PC-3 (cell line): ENCODE measurements around the gene USP30. TPM values are rescaled to one million over a fixed set of nuclear protein-coding genes. Genes with fewer than 3 reads are reported as not detected.
A peak's percentile ranks its signal among the peaks of the same experiment; 100 is the strongest.

ENCODE experiments used
- ATAC-seq: fragments of 200-7000 bp; cut with Tn5 transposase; 2 replicates; pipeline ENCODE4 v1.9.1; 2020; ENCODE audit warnings: mild to moderate bottlenecking, moderate library complexity
- BruUV-seq: library from RNA; stranded (reverse); fragments of 400-500 nt; replicated peaks from 2 replicates; lab custom pipeline; 2021; lab: Mats Ljungman, UMichigan
- CTCF ChIA-PET: fragments of 300-600 bp; sonication (Branson Sonifier 250); formaldehyde crosslinking; loops from one replicate; lab custom pipeline; 2022; ENCODE audit warnings: antibody characterized with exemption; lab: Charles Lee
- POLR2A ChIA-PET: fragments of 300-600 bp; sonication (Branson Sonifier 250); formaldehyde crosslinking; loops from one replicate; lab custom pipeline; 2022; ENCODE audit warnings: antibody characterized with exemption; ENCODE audit not compliant: unreplicated experiment; lab: Charles Lee
- DNase-seq: peaks from one replicate; pipeline ENCODE4 v3.0.0-alpha.2; 2015
- H2AFZ ChIP-seq: fragments of 300-600 bp; sonication (generic); 2 replicates; pipeline ENCODE4 v1.6.0; 2016; ENCODE audit warnings: antibody characterized with exemption, low read length
- H3F3A ChIP-seq: fragments of 300-600 bp; sonication (generic); one replicate; pipeline ENCODE4 v1.6.0; 2017; ENCODE audit warnings: antibody characterized with exemption, low read length, control low read depth, mild to moderate bottlenecking; ENCODE audit not compliant: unreplicated experiment
- H3K27ac ChIP-seq: fragments of 300-600 bp; sonication (generic); 2 replicates; pipeline ENCODE4 v1.5.1; 2016; ENCODE audit warnings: mild to moderate bottlenecking, low read length
- H3K27me3 ChIP-seq: fragments of 300-600 bp; sonication (generic); 2 replicates; pipeline ENCODE4 v1.6.1; 2016; ENCODE audit warnings: low read length, mixed read lengths
- H3K36me3 ChIP-seq: fragments of 300-600 bp; sonication (generic); 2 replicates; pipeline ENCODE4 v1.6.1; 2016; ENCODE audit warnings: low read depth, mixed run types, low read length, mixed read lengths
- H3K4me1 ChIP-seq: fragments of 300-600 bp; sonication (generic); 2 replicates; pipeline ENCODE4 v1.5.1; 2016; ENCODE audit warnings: low read length; ENCODE audit not compliant: insufficient read depth
- H3K4me2 ChIP-seq: fragments of 300-600 bp; sonication (generic); 2 replicates; pipeline ENCODE4 v1.6.0; 2016; ENCODE audit warnings: low read length
- H3K4me3 ChIP-seq: fragments of 300-600 bp; sonication (generic); 2 replicates; pipeline ENCODE4 v1.5.1; 2016; ENCODE audit warnings: mild to moderate bottlenecking, low read length, mixed read lengths
- H3K79me2 ChIP-seq: fragments of 300-600 bp; sonication (generic); 2 replicates; pipeline ENCODE4 v1.6.1; 2017; ENCODE audit warnings: low read length, mixed read lengths
- H3K9ac ChIP-seq: fragments of 300-600 bp; sonication (generic); 2 replicates; pipeline ENCODE4 v1.6.0; 2016; ENCODE audit warnings: mild to moderate bottlenecking, low read length
- H3K9me2 ChIP-seq: fragments of 300-600 bp; sonication (generic); replicated peaks from 2 replicates; pipeline ENCODE4 v1.6.1; 2016; ENCODE audit warnings: mixed run types, low read length, mixed read lengths
- H3K9me3 ChIP-seq: fragments of 300-600 bp; sonication (generic); 2 replicates; pipeline ENCODE4 v1.6.1; 2016; ENCODE audit warnings: low read length, mixed read lengths
- H4K20me1 ChIP-seq: fragments of 300-600 bp; sonication (generic); 2 replicates; pipeline ENCODE4 v1.6.1; 2016; ENCODE audit warnings: low read length, mixed read lengths
- EZH2 ChIP-seq: fragments of 300-600 bp; sonication (generic); IDR thresholded peaks from one replicate; pipeline ENCODE4 v1.6.1; 2017; ENCODE audit warnings: antibody characterized with exemption, mild to moderate bottlenecking, low read length; ENCODE audit not compliant: unreplicated experiment
- EZH2phosphoT487 ChIP-seq: fragments of 300-600 bp; sonication (generic); IDR thresholded peaks from 2 replicates; pipeline ENCODE4 v1.6.1; 2018; ENCODE audit warnings: mild to moderate bottlenecking, antibody characterized with exemption, low read length, borderline replicate concordance
- intact Hi-C: fragments of 100-400 bp; cut with micrococcal nuclease; formaldehyde crosslinking; loops from 2 replicates; pipeline ENCODE4 v1.9.0; 2023
- total RNA-seq: library from RNA; depleted of rRNA; stranded (reverse); fragments of >200 nt; gene quantifications from 2 replicates; pipeline ENCODE4 v1.2.3, GENCODE V29; 2014
- TF ChIP-seq, protein P1 (sequence below): fragments of 300-600 bp; sonication (generic); conservative IDR thresholded peaks from 2 replicates; pipeline ENCODE4 v1.5.1; 2017; ENCODE audit warnings: antibody characterized with exemption, low read depth, mild to moderate bottlenecking, low read length

The USP30 gene
- total RNA-seq, 1 experiment from 2014 or later: 13.6 TPM

DNA sequence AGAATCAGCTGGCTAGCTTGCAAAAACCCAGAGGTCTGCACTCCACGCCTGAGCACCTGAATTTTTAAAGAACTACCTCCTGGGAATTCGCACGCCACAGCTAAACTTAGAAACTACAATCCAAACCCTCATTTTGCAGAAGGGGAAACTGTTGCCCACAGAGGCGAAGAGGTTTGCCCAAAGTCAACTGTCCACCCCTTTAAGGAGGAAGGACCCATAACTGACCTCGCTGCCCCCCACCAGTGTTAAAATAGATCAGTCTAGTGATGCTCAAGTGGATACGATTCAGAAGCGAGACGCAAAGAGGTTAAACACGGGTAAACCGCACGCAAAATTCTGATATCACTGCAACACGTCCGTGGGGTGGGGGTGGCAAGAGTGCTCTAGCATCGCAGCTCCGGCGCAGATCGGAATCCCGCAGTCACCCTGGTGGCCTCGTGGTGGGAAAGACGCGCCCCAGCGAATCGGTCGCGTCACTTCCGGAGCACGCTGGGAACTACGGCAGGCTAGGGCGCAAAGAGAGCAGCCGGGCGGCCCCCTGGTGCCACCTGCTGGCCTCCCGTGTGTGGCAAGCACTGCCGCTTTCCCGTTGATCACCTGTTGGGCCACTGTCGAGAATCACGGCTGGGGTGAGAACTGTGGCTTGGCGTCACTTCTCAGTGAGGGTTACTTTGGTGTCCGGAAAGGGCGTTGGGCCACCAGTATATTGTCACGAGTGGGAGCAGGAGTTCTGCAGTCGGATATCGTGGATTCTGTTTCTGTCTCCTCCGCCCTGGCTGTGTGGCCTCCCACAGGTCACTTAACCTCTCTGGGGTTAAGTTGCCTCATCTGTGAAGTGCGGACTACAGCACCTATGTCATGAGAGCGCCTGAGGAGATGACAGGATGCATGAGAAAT lies 40.9 kb downstream of the USP30 start, which contains the start of gene ALKBH2:
ALKBH2 (minus strand) TSS at position 451 of the 897 bp plus-strand sequence. CDS start 686 bp downstream, outside the sequence.
- Histone ChIP-seq H3K4me3 (peak within 1 kb of the TSS; percentile 62), H3K4me1 (peaks cover 39% of the 10 kb centered on the region), H3K9me3 (no peaks in the 10 kb centered on the region), H3F3A (no peaks in the 10 kb centered on the region), H3K4me2 (peak within 1 kb of the TSS; percentile 83), H4K20me1 (no peaks in the 10 kb centered on the region), H3K36me3 (peaks cover 6% of the 10 kb centered on the region), H3K9ac (peak within 1 kb of the TSS; percentile 68), H3K27ac (peak within 1 kb of the TSS; percentile 27), H2AFZ (peak within 1 kb of the TSS; percentile 88), H3K27me3 (no peaks in the 10 kb centered on the region), H3K9me2 (no peaks in the 10 kb centered on the region), H3K79me2 (peaks cover 33% of the 10 kb centered on the region)
- intact Hi-C loops: loop anchor here (1.0 to 10.0 kb wide), 8 partner anchors 40 to 530 kb away; partner anchors contain the start of genes CORO1C, ISCU and USP30
- POLR2A ChIA-PET: no interaction called here
- TF ChIP-seq, protein P1, sequence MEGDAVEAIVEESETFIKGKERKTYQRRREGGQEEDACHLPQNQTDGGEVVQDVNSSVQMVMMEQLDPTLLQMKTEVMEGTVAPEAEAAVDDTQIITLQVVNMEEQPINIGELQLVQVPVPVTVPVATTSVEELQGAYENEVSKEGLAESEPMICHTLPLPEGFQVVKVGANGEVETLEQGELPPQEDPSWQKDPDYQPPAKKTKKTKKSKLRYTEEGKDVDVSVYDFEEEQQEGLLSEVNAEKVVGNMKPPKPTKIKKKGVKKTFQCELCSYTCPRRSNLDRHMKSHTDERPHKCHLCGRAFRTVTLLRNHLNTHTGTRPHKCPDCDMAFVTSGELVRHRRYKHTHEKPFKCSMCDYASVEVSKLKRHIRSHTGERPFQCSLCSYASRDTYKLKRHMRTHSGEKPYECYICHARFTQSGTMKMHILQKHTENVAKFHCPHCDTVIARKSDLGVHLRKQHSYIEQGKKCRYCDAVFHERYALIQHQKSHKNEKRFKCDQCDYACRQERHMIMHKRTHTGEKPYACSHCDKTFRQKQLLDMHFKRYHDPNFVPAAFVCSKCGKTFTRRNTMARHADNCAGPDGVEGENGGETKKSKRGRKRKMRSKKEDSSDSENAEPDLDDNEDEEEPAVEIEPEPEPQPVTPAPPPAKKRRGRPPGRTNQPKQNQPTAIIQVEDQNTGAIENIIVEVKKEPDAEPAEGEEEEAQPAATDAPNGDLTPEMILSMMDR: peak; percentile 93
- no peak for TF ChIP-seq EZH2
- DNase-seq (peak; percentile 97), ATAC-seq (peak; percentile 55)
- TSS peak; percentile 88 for BruUV-seq
- CTCF ChIA-PET: interaction anchor here (0.7 kb wide), 1 partner anchor 41 kb away, joined by 3 read pairs; the partner anchor contains the start of gene USP30

DNA sequence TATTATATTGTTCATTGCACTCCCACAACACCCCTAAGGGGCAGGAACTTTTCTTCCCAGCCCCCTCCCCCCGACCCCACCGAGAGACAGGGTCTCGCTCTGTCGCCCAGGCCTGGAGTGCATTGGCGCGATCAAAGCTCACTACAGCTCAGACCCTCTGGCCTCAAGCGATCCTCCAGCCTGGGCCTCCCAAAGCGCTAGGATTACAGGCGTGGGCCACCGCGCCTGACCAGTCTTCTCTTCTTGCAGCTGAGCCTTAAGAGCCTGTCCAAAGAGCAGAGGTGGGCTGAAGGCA lies 44.7 kb downstream of the USP30 start:
- BruUV-seq: no TSS peak
- no peaks in the 10 kb centered on the region for H3K9me3 ChIP-seq
- peak overlapping the region; percentile 96 for H3K9ac ChIP-seq
- no peaks in the 10 kb centered on the region for H3F3A ChIP-seq
- no peaks in the 10 kb centered on the region for H3K27me3 ChIP-seq
- H3K9me2 ChIP-seq: no peaks in the 10 kb centered on the region
- intact Hi-C loops: loop anchor here (10.0 kb wide), 1 partner anchor 362 kb away; the partner anchor contains the start of gene CORO1C
- no peak overlapping the region for H3K27ac ChIP-seq
- H4K20me1 ChIP-seq: peaks cover 22% of the 10 kb centered on the region
- CTCF ChIA-PET: no interaction called here
- peak overlapping the region; percentile 83 for H3K4me3 ChIP-seq
- peaks cover 40% of the 10 kb centered on the region for H3K79me2 ChIP-seq
- H3K36me3 ChIP-seq: peaks cover 17% of the 10 kb centered on the region
- ATAC-seq (no peak), DNase-seq (no peak)
- H2AFZ ChIP-seq: peak overlapping the region; percentile 97
- peaks cover 21% of the 10 kb centered on the region for H3K4me1 ChIP-seq
- peak overlapping the region; percentile 95 for H3K4me2 ChIP-seq
- POLR2A ChIA-PET: no interaction called here
- TF ChIP-seq EZH2phosphoT487: no peak
- TF ChIP-seq, protein P1: no peak
- TF ChIP-seq EZH2: no peak
